Right atrium auricular region (tissue), 2 donors: Measurements from ENCODE around the gene ARR3. TPM values are rescaled to one million over a fixed set of nuclear protein-coding genes. Genes with fewer than 3 reads are reported as not detected.
A peak's percentile ranks its signal among the peaks of the same experiment; 100 is the strongest.

ENCODE experiments used
- DNase-seq: peaks from one replicate; pipeline ENCODE4 v3.0.0-alpha.2; 2019; ENCODE audit warnings: low spot score
- H3K27ac ChIP-seq, 2 donors: fragments of 200-600 bp; sonication (generic); 1 replicate in 1 of 2; 2 replicates in 1 of 2; pipeline ENCODE4 v1.5.1; 2016 to 2019
- H3K27me3 ChIP-seq, 2 donors: fragments of 200-600 bp; sonication (generic); one replicate each; pipeline versions ENCODE4 v1.5.1 to v1.6.0; 2017 to 2019
- H3K36me3 ChIP-seq: fragments of 200-600 bp; sonication (generic); one replicate; pipeline ENCODE4 v1.5.1; 2016
- H3K4me1 ChIP-seq, 2 donors: fragments of 200-600 bp; sonication (generic); one replicate each; pipeline versions ENCODE4 v1.5.1 to v1.6.0; 2017 to 2019
- H3K4me3 ChIP-seq, 2 donors: fragments of 200-600 bp; sonication (generic); 1 replicate in 1 of 2; 2 replicates in 1 of 2; pipeline ENCODE4 v1.5.1; 2017 to 2019; ENCODE audit warnings: mild to moderate bottlenecking in 1 of 2, moderate library complexity in 1 of 2
- H3K9me3 ChIP-seq, 2 donors: fragments of 200-600 bp; sonication (generic); one replicate each; pipeline ENCODE4 v1.5.1; 2019
- CTCF ChIP-seq, 2 donors: fragments of 200-600 bp; sonication (generic); IDR thresholded peaks; one replicate each; pipeline ENCODE4 v1.5.1; 2019; ENCODE audit warnings: antibody characterized with exemption in 2 of 2
- total RNA-seq, 2 donors: library from RNA; depleted of rRNA; stranded (reverse); fragments of >200 nt; gene quantifications; one replicate each; pipeline ENCODE4 v1.1.0, GENCODE V29; 2016

The ARR3 gene
- total RNA-seq, 2 donors from 2014 or later = not detected

GRCh38 chrX:70281951-70282350, 13.8 kb downstream of the ARR3 start, which contains the start of gene RAB41:
Gene RAB41 (plus strand): TSS chrX:70282172. CDS start chrX:70282218, 46 bp downstream.
- Histone ChIP-seq H3K9me3 (no peaks in the 10 kb centered on the region), H3K4me3 (no peak within 1 kb of the TSS), H3K27ac (no peak within 1 kb of the TSS), H3K4me1 (no peaks in the 10 kb centered on the region), H3K27me3 (no peaks in the 10 kb centered on the region), H3K36me3 (no peaks in the 10 kb centered on the region)
- DNase-seq = no peak
- no peak for TF ChIP-seq CTCF (IDR thresholded peaks at IDR 0.05)

- peak overlapping the region; percentile 51 to 65 for H3K27ac ChIP-seq
- no peaks in the 10 kb centered on the region for H3K27me3 ChIP-seq
- H3K4me3 ChIP-seq = peak overlapping the region; percentile 39 to 57
- H3K4me1 ChIP-seq = peaks cover 0 to 11% of the 10 kb centered on the region in 2 donors
- H3K36me3 ChIP-seq = peaks cover 5% of the 10 kb centered on the region
- no peak for TF ChIP-seq CTCF (IDR thresholded peaks at IDR 0.05)
- DNase-seq = no peak
- no peaks in the 10 kb centered on the region for H3K9me3 ChIP-seq
These were observed 21.1 kb downstream of the ARR3 start for GRCh38 chrX:70289168-70289792.

- H3K27ac ChIP-seq = peak within 1 kb of the TSS; percentile 51 to 65
- no peak for TF ChIP-seq CTCF (IDR thresholded peaks at IDR 0.05)
- H3K4me3 ChIP-seq = peak within 1 kb of the TSS; percentile 39 to 57
- DNase-seq = peak; percentile 72
- no peaks in the 10 kb centered on the region for H3K9me3 ChIP-seq
- peaks cover 0 to 11% of the 10 kb centered on the region in 2 donors for H3K4me1 ChIP-seq
- peaks cover 5% of the 10 kb centered on the region for H3K36me3 ChIP-seq
- H3K27me3 ChIP-seq = no peaks in the 10 kb centered on the region
These were observed 21.9 kb downstream of the ARR3 start, which contains the start of the genes KIF4A and PDZD11 for GRCh38 chrX:70289793-70290770. Gene KIF4A (plus strand): TSS chrX:70290104. CDS start chrX:70290459, 355 bp downstream. Gene PDZD11 (minus strand): TSS chrX:70289927. CDS start chrX:70289341, 586 bp downstream.

GRCh38 chrX:70292788-70293187, 24.7 kb downstream of the ARR3 start:
- Histone ChIP-seq H3K9me3 (no peaks in the 10 kb centered on the region), H3K27ac (no peak overlapping the region), H3K36me3 (no peaks in the 10 kb centered on the region), H3K27me3 (no peaks in the 10 kb centered on the region), H3K4me3 (no peak overlapping the region), H3K4me1 (peaks cover 0 to 11% of the 10 kb centered on the region in 2 donors)
- no peak for DNase-seq
- TF ChIP-seq CTCF (IDR thresholded peaks at IDR 0.05) = no peak

GRCh38 chrX:70293621-70294020, 25.5 kb downstream of the ARR3 start:
- no peaks in the 10 kb centered on the region for H3K36me3 ChIP-seq
- no peak for TF ChIP-seq CTCF (IDR thresholded peaks at IDR 0.05)
- peaks cover 0 to 11% of the 10 kb centered on the region in 2 donors for H3K4me1 ChIP-seq
- H3K9me3 ChIP-seq = no peaks in the 10 kb centered on the region
- no peak for DNase-seq
- no peak overlapping the region for H3K4me3 ChIP-seq
- no peak overlapping the region for H3K27ac ChIP-seq
- H3K27me3 ChIP-seq = no peaks in the 10 kb centered on the region
